ENCODE results near the gene FAM13A. TPM values are rescaled to one million over a fixed set of nuclear protein-coding genes. Genes with fewer than 3 reads are reported as not detected.
"Not testable (repeated sequence)": the region's sequence is repeated elsewhere in the genome, so short reads cannot be mapped to it uniquely, and the experiment has no call there.

Gene FAM13A
- total and polyA plus RNA-seq, 12 donors = 10.1 to 61.6 (median 29.1) TPM

GRCh38 chr4:88927420-88927819, 129.6 kb downstream of the FAM13A start:
- Histone ChIP-seq H3K4me3 (no peak overlapping the region), H3K9me3 (replicated peaks in 1 of 3) (no peaks in the 10 kb centered on the region), H3K36me3 (replicated peaks in 1 of 2) (no peaks in the 10 kb centered on the region), H3K27me3 (no peaks in the 10 kb centered on the region), H3K27ac (no peak overlapping the region), H3K4me1 (replicated peaks in 1 of 2) (no peaks in the 10 kb centered on the region)
- DNase-seq = no peak
- intact Hi-C loops (cut with DNase I) = no loop called here
- TF ChIP-seq POLR2A (IDR thresholded peaks at IDR 0.05) (no peak), CTCF (IDR thresholded peaks at IDR 0.05) (no peak)

GRCh38 chr4:88919056-88919455, 137.9 kb downstream of the FAM13A start:
- no peaks in the 10 kb centered on the region for H3K4me1 ChIP-seq (replicated peaks in 1 of 2)
- H3K36me3 ChIP-seq (replicated peaks in 1 of 2) = no peaks in the 10 kb centered on the region
- H3K9me3 ChIP-seq (replicated peaks in 1 of 3) = no peaks in the 10 kb centered on the region
- H3K4me3 ChIP-seq = no peak overlapping the region
- H3K27ac ChIP-seq = no peak overlapping the region
- intact Hi-C loops (cut with DNase I) = no loop called here
- DNase-seq = no peak
- TF ChIP-seq CTCF (IDR thresholded peaks at IDR 0.05) = no peak
- no peak for TF ChIP-seq POLR2A (IDR thresholded peaks at IDR 0.05)
- H3K27me3 ChIP-seq = no peaks in the 10 kb centered on the region

- H3K4me1 ChIP-seq (replicated peaks in 1 of 2); H3K36me3 ChIP-seq (replicated peaks in 1 of 2); DNase-seq; H3K27me3 ChIP-seq; intact Hi-C loops (cut with DNase I); H3K9me3 ChIP-seq (replicated peaks in 1 of 3); H3K27ac ChIP-seq; H3K4me3 ChIP-seq: not testable (repeated sequence)
Measured at GRCh38 chr4:88913181-88913580, 143.8 kb downstream of the FAM13A start.

GRCh38 chr4:88911246-88912212, 145.5 kb downstream of the FAM13A start:
- 89 to 93% (median 92%) methylated on average over 5 of the region's 5 CpGs for WGBS, 4 donors
- no peaks in the 10 kb centered on the region for H3K9me3 ChIP-seq (replicated peaks in 1 of 3)
- intact Hi-C loops (cut with DNase I) = no loop called here
- no peak for TF ChIP-seq POLR2A (IDR thresholded peaks at IDR 0.05)
- no peak for TF ChIP-seq CTCF (IDR thresholded peaks at IDR 0.05)
- DNase-seq = no peak
- H3K4me3 ChIP-seq = no peak overlapping the region
- no peaks in the 10 kb centered on the region for H3K36me3 ChIP-seq (replicated peaks in 1 of 2)
- no peaks in the 10 kb centered on the region for H3K27me3 ChIP-seq
- H3K27ac ChIP-seq = no peak overlapping the region
- H3K4me1 ChIP-seq (replicated peaks in 1 of 2) = no peaks in the 10 kb centered on the region

GRCh38 chr4:88910101-88910500, 146.9 kb downstream of the FAM13A start:
- intact Hi-C loops (cut with DNase I) = no loop called here
- H3K36me3 ChIP-seq (replicated peaks in 1 of 2) = no peaks in the 10 kb centered on the region
- H3K9me3 ChIP-seq (replicated peaks in 1 of 3) = no peaks in the 10 kb centered on the region
- H3K27ac ChIP-seq = no peak overlapping the region
- DNase-seq = no peak
- no peaks in the 10 kb centered on the region for H3K4me1 ChIP-seq (replicated peaks in 1 of 2)
- no peak for TF ChIP-seq POLR2A (IDR thresholded peaks at IDR 0.05)
- TF ChIP-seq CTCF (IDR thresholded peaks at IDR 0.05) = no peak
- no peaks in the 10 kb centered on the region for H3K27me3 ChIP-seq
- H3K4me3 ChIP-seq = no peak overlapping the region
- 71 to 97% (median 83%) methylated on average over 2 of the region's 2 CpGs for WGBS, 4 donors
